Small intestine (tissue), 7 donors: Measurements from ENCODE around the gene MORN5. TPM values are rescaled to one million over a fixed set of nuclear protein-coding genes. Genes with fewer than 3 reads are reported as not detected.

Source experiments
- DNase-seq, 2 donors: peaks; one replicate each; pipeline versions ENCODE4 v3.0.0 to v3.0.0-alpha.2; 2013
- FAIRE-seq: peaks from 2 replicates; lab custom pipeline; 2012; peaks lifted over from hg19 to GRCh38; lab: Jason Lieb, UNC
- H3K27ac ChIP-seq, 3 donors: one replicate each; pipeline ENCODE4 v1.5.1; 2013; ENCODE audit warnings: low read length in 2 of 3, mild to moderate bottlenecking in 2 of 3, control low read depth in 1 of 3, inconsistent platforms in 1 of 3, low read depth in 1 of 3, moderate library complexity in 1 of 3
- H3K27me3 ChIP-seq, 3 donors: one replicate each; pipeline ENCODE4 v1.6.1; 2013; ENCODE audit warnings: low read length in 3 of 3, inconsistent platforms in 1 of 3; ENCODE audit not compliant: control insufficient read depth in 3 of 3, insufficient read depth in 3 of 3
- H3K36me3 ChIP-seq, 3 donors: one replicate each; pipeline ENCODE4 v1.6.1; 2013; ENCODE audit warnings: low read length in 3 of 3, inconsistent platforms in 1 of 3, low read depth in 1 of 3, mild to moderate bottlenecking in 1 of 3, moderate library complexity in 1 of 3; ENCODE audit not compliant: control insufficient read depth in 3 of 3, insufficient read depth in 2 of 3
- H3K4me1 ChIP-seq, 3 donors: one replicate each; pipeline ENCODE4 v1.6.1; 2013; ENCODE audit warnings: low read length in 2 of 3, inconsistent platforms in 1 of 3, low read depth in 1 of 3, mild to moderate bottlenecking in 1 of 3, moderate library complexity in 1 of 3; ENCODE audit not compliant: control insufficient read depth in 3 of 3, insufficient read depth in 2 of 3
- H3K4me3 ChIP-seq, 3 donors: one replicate each; pipeline ENCODE4 v1.5.1; 2013; ENCODE audit warnings: low read length in 3 of 3, control low read depth in 1 of 3, inconsistent platforms in 1 of 3, low read depth in 1 of 3, mild to moderate bottlenecking in 1 of 3, moderate library complexity in 1 of 3
- H3K9me3 ChIP-seq, 2 donors: one replicate each; pipeline ENCODE4 v1.6.1; 2013; ENCODE audit warnings: low read depth in 1 of 2, low read length in 1 of 2; ENCODE audit not compliant: control insufficient read depth in 2 of 2, insufficient read depth in 1 of 2
- WGBS, 3 donors: extraction: QIAGEN DNeasy Blood & Tissue Kit; methylation state at CpG; one replicate each; pipeline ENCODE4 v1.1.7; 2013; 5-methylcytosine and 5-hydroxymethylcytosine counted together
- polyA plus RNA-seq, 4 donors: library from polyadenylated mRNA; stranded (reverse) in 3 of 4; unstranded in 1 of 4; fragments of 200-250 nt in 3 of 4; fragments of 120-200 nt in 1 of 4; gene quantifications; one replicate each; pipeline versions ENCODE4 v1.2.1 to v1.2.3, GENCODE V29; 2013
- donor health status: healthy with polysubstance abuse.
- donor health status: control.
- donor health status: control.
- donor health status: Bipolar disorder and iron deficiency.
- donor health status: healthy.

Gene MORN5
- polyA plus RNA-seq, 4 donors: not detected

GRCh38 chr9:122218935-122219855 lies 59.5 kb downstream of the MORN5 start:
- DNase-seq (peak in 1 of 2 donors; percentile 51), FAIRE-seq (no peak)
- Histone ChIP-seq H3K36me3 (no peaks in the 10 kb centered on the region), H3K9me3 (no peaks in the 10 kb centered on the region), H3K4me1 (peaks cover 0 to 23% (median 2%) of the 10 kb centered on the region in 3 donors), H3K27me3 (peaks cover 3 to 96% (median 47%) of the 10 kb centered on the region in 3 donors), H3K27ac (no peak overlapping the region), H3K4me3 (no peak overlapping the region)
- 3 to 5% (median 4%) methylated on average over 59 of the region's 59 CpGs for WGBS, 3 donors

- H3K9me3 ChIP-seq: no peaks in the 10 kb centered on the region
- H3K4me3 ChIP-seq: no peak overlapping the region
- H3K27me3 ChIP-seq: peaks cover 3 to 99% (median 50%) of the 10 kb centered on the region in 3 donors
- 7 to 13% (median 13%) methylated on average over 57 of the region's 57 CpGs for WGBS, 3 donors
- peaks cover 0 to 23% (median 2%) of the 10 kb centered on the region in 3 donors for H3K4me1 ChIP-seq
- FAIRE-seq: no peak
- peak in 1 of 2 donors; percentile 55 for DNase-seq
- no peaks in the 10 kb centered on the region for H3K36me3 ChIP-seq
- no peak overlapping the region for H3K27ac ChIP-seq
Observed at GRCh38 chr9:122219856-122220672, 60.4 kb downstream of the MORN5 start.

DNA sequence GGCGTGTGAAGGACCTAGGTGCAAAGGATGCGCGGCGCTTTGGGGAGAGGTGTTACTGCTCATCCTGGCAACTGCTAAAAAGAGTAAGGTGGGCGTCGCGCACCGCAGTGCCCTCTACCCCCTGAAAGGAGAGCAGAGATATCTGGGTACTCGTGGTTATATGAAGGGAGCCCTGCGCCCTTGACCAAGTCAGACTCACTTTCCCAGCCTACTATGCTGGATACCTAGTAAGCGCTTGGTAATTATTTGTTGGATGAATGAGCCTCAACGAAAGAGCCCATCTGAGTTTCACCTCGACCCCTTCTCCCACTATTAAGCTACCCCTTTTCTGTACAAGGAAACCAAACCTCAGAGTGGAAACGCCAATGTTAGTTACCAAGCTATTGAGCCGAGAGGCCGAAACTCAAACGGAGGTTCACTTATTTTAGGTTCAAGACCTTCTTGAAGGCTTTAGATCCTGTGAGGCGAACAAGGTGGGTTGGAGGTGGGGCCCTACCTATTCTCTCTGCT lies 61.0 kb downstream of the MORN5 start:
- Histone ChIP-seq H3K27ac (no peak overlapping the region), H3K9me3 (no peaks in the 10 kb centered on the region), H3K27me3 (peaks cover 3 to 100% (median 57%) of the 10 kb centered on the region in 3 donors), H3K36me3 (no peaks in the 10 kb centered on the region), H3K4me3 (no peak overlapping the region), H3K4me1 (peaks cover 0 to 23% (median 2%) of the 10 kb centered on the region in 3 donors)
- WGBS, 3 donors: 19 to 29% (median 27%) methylated on average over 18 of the region's 18 CpGs
- no peak for FAIRE-seq
- DNase-seq: no peak

GRCh38 chr9:122221183-122221811 lies 61.6 kb downstream of the MORN5 start:
- Histone ChIP-seq H3K36me3 (no peaks in the 10 kb centered on the region), H3K9me3 (no peaks in the 10 kb centered on the region), H3K27me3 (peaks cover 3 to 100% (median 62%) of the 10 kb centered on the region in 3 donors), H3K4me1 (peaks cover 0 to 23% (median 2%) of the 10 kb centered on the region in 3 donors), H3K4me3 (no peak overlapping the region), H3K27ac (no peak overlapping the region)
- 12 to 21% (median 18%) methylated on average over 20 to 27 of the region's 27 CpGs for WGBS, 3 donors
- FAIRE-seq (no peak), DNase-seq (peak in 1 of 2 donors; percentile 18)

GRCh38 chr9:122222791-122223190 lies 63.1 kb downstream of the MORN5 start:
- no peaks in the 10 kb centered on the region for H3K9me3 ChIP-seq
- 11 to 26% (median 15%) methylated on average over 5 of the region's 5 CpGs for WGBS, 3 donors
- no peak for FAIRE-seq
- no peak overlapping the region for H3K27ac ChIP-seq
- H3K4me3 ChIP-seq: no peak overlapping the region
- no peaks in the 10 kb centered on the region for H3K36me3 ChIP-seq
- no peak for DNase-seq
- H3K27me3 ChIP-seq: peaks cover 6 to 99% (median 68%) of the 10 kb centered on the region in 3 donors
- peaks cover 0 to 23% (median 2%) of the 10 kb centered on the region in 3 donors for H3K4me1 ChIP-seq

DNA sequence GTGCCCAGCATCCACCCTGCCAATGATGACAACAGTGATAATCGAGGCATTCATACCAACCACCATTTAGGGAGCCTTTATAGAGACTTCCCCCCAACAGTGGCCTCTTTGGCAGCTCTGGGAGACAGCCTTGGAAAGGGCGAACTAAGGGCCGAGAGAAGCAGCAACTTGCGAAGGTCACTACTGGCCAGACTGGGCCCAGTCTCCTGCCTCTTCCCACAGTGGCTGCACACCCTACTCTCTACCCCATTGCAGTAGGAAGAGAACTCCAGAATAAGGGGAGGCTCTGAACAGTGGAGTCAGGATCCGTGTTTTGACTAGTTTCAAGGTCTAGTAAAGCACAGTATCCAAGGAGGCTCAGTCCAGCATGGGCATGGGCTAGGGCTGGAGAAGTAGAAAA lies 63.7 kb downstream of the MORN5 start:
- DNase-seq (no peak), FAIRE-seq (no peak)
- H3K27me3 ChIP-seq: peaks cover 8 to 98% (median 66%) of the 10 kb centered on the region in 3 donors
- peaks cover 0 to 23% (median 2%) of the 10 kb centered on the region in 3 donors for H3K4me1 ChIP-seq
- 70 to 88% (median 84%) methylated on average over 5 of the region's 5 CpGs for WGBS, 3 donors
- H3K36me3 ChIP-seq: no peaks in the 10 kb centered on the region
- H3K4me3 ChIP-seq: no peak overlapping the region
- no peaks in the 10 kb centered on the region for H3K9me3 ChIP-seq
- no peak overlapping the region for H3K27ac ChIP-seq

- Histone ChIP-seq H3K27me3 (peaks cover 13 to 96% (median 65%) of the 10 kb centered on the region in 3 donors), H3K4me1 (peaks cover 0 to 7% (median 2%) of the 10 kb centered on the region in 3 donors), H3K4me3 (no peak overlapping the region), H3K9me3 (no peaks in the 10 kb centered on the region), H3K27ac (no peak overlapping the region), H3K36me3 (no peaks in the 10 kb centered on the region)
- DNase-seq (no peak), FAIRE-seq (no peak)
- WGBS, 3 donors: 29 to 41% (median 39%) methylated on average over 48 to 51 of the region's 51 CpGs
Observed at GRCh38 chr9:122225312-122226141, 65.8 kb downstream of the MORN5 start.
